Astrocyte (in vitro differentiated cells and primary cell): Measurements from ENCODE around the gene SFMBT2.

Experiments used
- EZH2 ChIP-seq: IDR thresholded peaks from 2 replicates; pipeline ENCODE4 v1.6.1; 2012; ENCODE audit warnings: mild to moderate bottlenecking, low read length, inconsistent platforms; ENCODE audit not compliant: insufficient read depth
- TF ChIP-seq, protein P1 (sequence below): IDR thresholded peaks from 2 replicates; pipeline ENCODE4 v1.5.1; 2011; ENCODE audit warnings: low read depth, mild to moderate bottlenecking, inconsistent platforms, low read length, moderate library complexity; ENCODE audit not compliant: insufficient read depth

DNA sequence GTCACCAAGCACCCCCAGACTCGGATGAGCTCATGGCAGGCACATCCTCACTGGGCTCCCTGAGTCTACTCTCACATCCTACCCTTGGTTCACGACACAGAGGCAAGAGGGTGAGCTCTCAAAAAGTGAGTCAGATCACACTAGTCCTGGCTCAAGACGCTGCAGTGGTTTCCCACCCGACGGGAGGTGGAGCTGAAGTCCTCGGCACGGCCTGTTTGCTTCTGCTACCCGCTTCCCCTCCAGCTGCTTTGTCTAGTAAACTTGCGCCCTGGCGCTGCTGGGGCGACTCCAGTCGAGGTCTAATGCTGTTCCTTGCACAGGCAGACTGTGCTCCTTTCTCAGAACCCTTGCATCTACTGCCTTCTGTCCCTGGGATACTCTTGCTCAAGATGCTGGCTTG is 13.5 kb upstream of the SFMBT2 start:
- TF ChIP-seq, protein P1, sequence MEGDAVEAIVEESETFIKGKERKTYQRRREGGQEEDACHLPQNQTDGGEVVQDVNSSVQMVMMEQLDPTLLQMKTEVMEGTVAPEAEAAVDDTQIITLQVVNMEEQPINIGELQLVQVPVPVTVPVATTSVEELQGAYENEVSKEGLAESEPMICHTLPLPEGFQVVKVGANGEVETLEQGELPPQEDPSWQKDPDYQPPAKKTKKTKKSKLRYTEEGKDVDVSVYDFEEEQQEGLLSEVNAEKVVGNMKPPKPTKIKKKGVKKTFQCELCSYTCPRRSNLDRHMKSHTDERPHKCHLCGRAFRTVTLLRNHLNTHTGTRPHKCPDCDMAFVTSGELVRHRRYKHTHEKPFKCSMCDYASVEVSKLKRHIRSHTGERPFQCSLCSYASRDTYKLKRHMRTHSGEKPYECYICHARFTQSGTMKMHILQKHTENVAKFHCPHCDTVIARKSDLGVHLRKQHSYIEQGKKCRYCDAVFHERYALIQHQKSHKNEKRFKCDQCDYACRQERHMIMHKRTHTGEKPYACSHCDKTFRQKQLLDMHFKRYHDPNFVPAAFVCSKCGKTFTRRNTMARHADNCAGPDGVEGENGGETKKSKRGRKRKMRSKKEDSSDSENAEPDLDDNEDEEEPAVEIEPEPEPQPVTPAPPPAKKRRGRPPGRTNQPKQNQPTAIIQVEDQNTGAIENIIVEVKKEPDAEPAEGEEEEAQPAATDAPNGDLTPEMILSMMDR, result no peak
- TF ChIP-seq EZH2, result no peak
